ENCODE measurements around the gene TSPAN5. TPM values are rescaled to one million over a fixed set of nuclear protein-coding genes. Genes with fewer than 3 reads are reported as not detected.

TSPAN5 gene
- total and polyA plus RNA-seq, 7 experiments from 2014 or later = 3.3 to 31.6 (median 7.8) TPM

GRCh38 chr4:98502031-98502430 lies 156.4 kb downstream of the TSPAN5 start:
- POLR2A ChIA-PET = no interaction called here
- Mint-ChIP-seq H3K27me3 (no peaks in the 10 kb centered on the region), H3K27ac (peak overlapping the region in 1 of 9 donors; percentile 12), H3K4me1 (peaks cover 0 to 26% (median 7%) of the 10 kb centered on the region in 7 donors), H3K4me3 (no peak overlapping the region), H3K36me3 (peaks cover 10 to 47% (median 25%) of the 10 kb centered on the region in 5 donors), H3K9me3 (peaks cover 0 to 2% (median 0%) of the 10 kb centered on the region in 11 donors)
- Histone ChIP-seq H3K27ac (ENCODE audit: low read depth, low read length) (no peak overlapping the region), H3K9me3 (ENCODE audit: control insufficient read depth in 2 of 3, low read length in 3 of 3) (no peaks in the 10 kb centered on the region), H3K4me1 (ENCODE audit: control insufficient read depth in 2 of 2, insufficient read depth in 2 of 2, low read length in 2 of 2) (no peaks in the 10 kb centered on the region), H3K36me3 (ENCODE audit: control insufficient read depth in 2 of 3, insufficient read depth in 3 of 3, low read length in 3 of 3) (peaks cover 0 to 3% (median 0%) of the 10 kb centered on the region in 3 experiments), H3K4me3 (ENCODE audit: low read length) (no peak overlapping the region), H3K27me3 (ENCODE audit: control insufficient read depth in 2 of 2, insufficient read depth in 2 of 2, low read length in 2 of 2) (no peaks in the 10 kb centered on the region)
- no peak for DNase-seq
- intact Hi-C loops (cut with micrococcal nuclease) = no loop called here
- CTCF ChIA-PET = no interaction called here
- no peak for ATAC-seq

- H3K27ac ChIP-seq (ENCODE audit: low read depth, low read length) = no peak overlapping the region
- POLR2A ChIA-PET = interaction anchor here (0.6 kb wide), 1 partner anchor 1382 kb away, joined by 3 read pairs; no protein-coding TSS in a partner anchor
- Mint-ChIP-seq H3K4me3 (no peak overlapping the region), H3K4me1 (peaks cover 0 to 26% (median 7%) of the 10 kb centered on the region in 7 donors), H3K27me3 (no peaks in the 10 kb centered on the region), H3K27ac (peak overlapping the region in 2 of 9 donors; percentile 12 to 28), H3K9me3 (peaks cover 0 to 2% (median 0%) of the 10 kb centered on the region in 11 donors), H3K36me3 (peaks cover 10 to 47% (median 25%) of the 10 kb centered on the region in 5 donors)
- no peak for DNase-seq
- H3K4me3 ChIP-seq (ENCODE audit: low read length) = no peak overlapping the region
- no peak for ATAC-seq
- no peaks in the 10 kb centered on the region for H3K27me3 ChIP-seq (ENCODE audit: control insufficient read depth in 2 of 2, insufficient read depth in 2 of 2, low read length in 2 of 2)
- peaks cover 0 to 3% (median 0%) of the 10 kb centered on the region in 3 experiments for H3K36me3 ChIP-seq (ENCODE audit: control insufficient read depth in 2 of 3, insufficient read depth in 3 of 3, low read length in 3 of 3)
- no peaks in the 10 kb centered on the region for H3K9me3 ChIP-seq (ENCODE audit: control insufficient read depth in 2 of 3, low read length in 3 of 3)
- CTCF ChIA-PET = no interaction called here
- no peaks in the 10 kb centered on the region for H3K4me1 ChIP-seq (ENCODE audit: control insufficient read depth in 2 of 2, insufficient read depth in 2 of 2, low read length in 2 of 2)
- intact Hi-C loops (cut with micrococcal nuclease) = no loop called here
Measured at GRCh38 chr4:98501383-98501782, 157.0 kb downstream of the TSPAN5 start.

- POLR2A ChIA-PET = no interaction called here
- no peaks in the 10 kb centered on the region for H3K27me3 Mint-ChIP-seq
- DNase-seq = no peak
Measured at GRCh38 chr4:98498774-98499173, 159.6 kb downstream of the TSPAN5 start.

DNA sequence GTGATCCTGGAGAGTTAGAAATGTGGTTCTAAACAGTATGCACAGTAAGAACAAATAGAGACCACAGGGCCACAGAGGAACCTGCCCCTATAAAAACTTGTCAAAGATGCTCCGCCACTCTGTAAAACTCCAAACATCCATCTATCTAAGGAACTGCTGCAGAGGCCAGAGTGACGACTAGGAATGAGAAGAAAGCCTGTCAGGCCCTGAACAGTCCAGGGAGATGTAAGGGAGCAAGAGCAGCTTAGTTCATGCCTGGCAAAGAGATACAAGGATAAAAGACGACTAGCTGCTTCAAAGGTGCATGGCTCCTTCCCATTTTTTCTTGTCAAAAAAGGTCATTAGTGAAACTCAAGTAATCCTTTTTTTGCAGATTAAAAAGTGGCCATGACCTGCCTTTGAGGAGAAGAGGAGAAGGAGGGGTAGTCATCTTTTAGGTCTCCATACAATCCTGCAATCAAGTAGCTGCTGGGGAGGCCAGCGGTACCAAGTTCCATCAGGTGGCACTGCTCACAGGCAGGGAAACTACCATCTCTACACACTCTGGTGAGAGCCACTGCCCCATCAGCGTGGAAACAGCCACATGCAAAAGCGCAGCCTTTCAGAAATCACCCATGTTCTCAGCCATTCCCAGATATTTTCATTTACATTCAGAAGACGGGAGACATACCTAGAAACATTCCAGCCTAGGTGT lies 162.1 kb downstream of the TSPAN5 start:
- H3K4me3 ChIP-seq (ENCODE audit: low read length) = no peak overlapping the region
- peaks cover 0 to 3% (median 0%) of the 10 kb centered on the region in 3 experiments for H3K36me3 ChIP-seq (ENCODE audit: control insufficient read depth in 2 of 3, insufficient read depth in 3 of 3, low read length in 3 of 3)
- no peak for DNase-seq
- ATAC-seq = no peak
- H3K9me3 Mint-ChIP-seq = no peaks in the 10 kb centered on the region
- H3K36me3 Mint-ChIP-seq = peaks cover 2 to 13% (median 3%) of the 10 kb centered on the region in 5 donors
- no peaks in the 10 kb centered on the region for H3K9me3 ChIP-seq (ENCODE audit: control insufficient read depth in 2 of 3, low read length in 3 of 3)
- POLR2A ChIA-PET = no interaction called here
- no peak overlapping the region for H3K27ac ChIP-seq (ENCODE audit: low read depth, low read length)
- peak overlapping the region in 1 of 9 donors; percentile 3 for H3K27ac Mint-ChIP-seq
- H3K4me1 Mint-ChIP-seq = peaks cover 0 to 34% (median 6%) of the 10 kb centered on the region in 7 donors
- H3K27me3 Mint-ChIP-seq = no peaks in the 10 kb centered on the region
- intact Hi-C loops (cut with micrococcal nuclease) = no loop called here
- CTCF ChIA-PET = no interaction called here
- H3K4me1 ChIP-seq (ENCODE audit: control insufficient read depth in 2 of 2, insufficient read depth in 2 of 2, low read length in 2 of 2) = no peaks in the 10 kb centered on the region
- H3K4me3 Mint-ChIP-seq = no peak overlapping the region
- H3K27me3 ChIP-seq (ENCODE audit: control insufficient read depth in 2 of 2, insufficient read depth in 2 of 2, low read length in 2 of 2) = no peaks in the 10 kb centered on the region

More at GRCh38 chr4:98498774-98499173, 159.6 kb downstream of the TSPAN5 start:
- no peak overlapping the region for H3K4me3 Mint-ChIP-seq
- no peak for ATAC-seq
- Histone ChIP-seq H3K36me3 (ENCODE audit: control insufficient read depth in 2 of 3, insufficient read depth in 3 of 3, low read length in 3 of 3) (peaks cover 0 to 3% (median 0%) of the 10 kb centered on the region in 3 experiments), H3K4me3 (ENCODE audit: low read length) (no peak overlapping the region), H3K4me1 (ENCODE audit: control insufficient read depth in 2 of 2, insufficient read depth in 2 of 2, low read length in 2 of 2) (no peaks in the 10 kb centered on the region), H3K9me3 (ENCODE audit: control insufficient read depth in 2 of 3, low read length in 3 of 3) (no peaks in the 10 kb centered on the region), H3K27me3 (ENCODE audit: control insufficient read depth in 2 of 2, insufficient read depth in 2 of 2, low read length in 2 of 2) (no peaks in the 10 kb centered on the region), H3K27ac (ENCODE audit: low read depth, low read length) (no peak overlapping the region)
- CTCF ChIA-PET = no interaction called here
- intact Hi-C loops (cut with micrococcal nuclease) = no loop called here
- no peak overlapping the region for H3K27ac Mint-ChIP-seq
- peaks cover 0 to 27% (median 8%) of the 10 kb centered on the region in 7 donors for H3K4me1 Mint-ChIP-seq
- H3K36me3 Mint-ChIP-seq = peaks cover 10 to 29% (median 18%) of the 10 kb centered on the region in 5 donors
- no peaks in the 10 kb centered on the region for H3K9me3 Mint-ChIP-seq

- no peaks in the 10 kb centered on the region for H3K4me1 ChIP-seq (ENCODE audit: control insufficient read depth in 2 of 2, insufficient read depth in 2 of 2, low read length in 2 of 2)
- H3K4me1 Mint-ChIP-seq = peaks cover 0 to 43% (median 9%) of the 10 kb centered on the region in 7 donors
- H3K27ac ChIP-seq (ENCODE audit: low read depth, low read length) = no peak overlapping the region
- H3K36me3 ChIP-seq (ENCODE audit: control insufficient read depth in 2 of 3, insufficient read depth in 3 of 3, low read length in 3 of 3) = no peaks in the 10 kb centered on the region
- no peaks in the 10 kb centered on the region for H3K9me3 Mint-ChIP-seq
- ChIA-PET CTCF (no interaction called here), POLR2A (no interaction called here)
- intact Hi-C loops (cut with micrococcal nuclease) = no loop called here
- H3K36me3 Mint-ChIP-seq = peaks cover 0 to 21% (median 0%) of the 10 kb centered on the region in 5 donors
- ATAC-seq = no peak
- H3K27me3 Mint-ChIP-seq = no peaks in the 10 kb centered on the region
- no peak overlapping the region for H3K4me3 Mint-ChIP-seq
- H3K4me3 ChIP-seq (ENCODE audit: low read length) = no peak overlapping the region
- H3K27me3 ChIP-seq (ENCODE audit: control insufficient read depth in 2 of 2, insufficient read depth in 2 of 2, low read length in 2 of 2) = no peaks in the 10 kb centered on the region
- no peaks in the 10 kb centered on the region for H3K9me3 ChIP-seq (ENCODE audit: control insufficient read depth in 2 of 3, low read length in 3 of 3)
- DNase-seq = no peak
- no peak overlapping the region for H3K27ac Mint-ChIP-seq
Measured at GRCh38 chr4:98493296-98493695, 165.1 kb downstream of the TSPAN5 start.

DNA sequence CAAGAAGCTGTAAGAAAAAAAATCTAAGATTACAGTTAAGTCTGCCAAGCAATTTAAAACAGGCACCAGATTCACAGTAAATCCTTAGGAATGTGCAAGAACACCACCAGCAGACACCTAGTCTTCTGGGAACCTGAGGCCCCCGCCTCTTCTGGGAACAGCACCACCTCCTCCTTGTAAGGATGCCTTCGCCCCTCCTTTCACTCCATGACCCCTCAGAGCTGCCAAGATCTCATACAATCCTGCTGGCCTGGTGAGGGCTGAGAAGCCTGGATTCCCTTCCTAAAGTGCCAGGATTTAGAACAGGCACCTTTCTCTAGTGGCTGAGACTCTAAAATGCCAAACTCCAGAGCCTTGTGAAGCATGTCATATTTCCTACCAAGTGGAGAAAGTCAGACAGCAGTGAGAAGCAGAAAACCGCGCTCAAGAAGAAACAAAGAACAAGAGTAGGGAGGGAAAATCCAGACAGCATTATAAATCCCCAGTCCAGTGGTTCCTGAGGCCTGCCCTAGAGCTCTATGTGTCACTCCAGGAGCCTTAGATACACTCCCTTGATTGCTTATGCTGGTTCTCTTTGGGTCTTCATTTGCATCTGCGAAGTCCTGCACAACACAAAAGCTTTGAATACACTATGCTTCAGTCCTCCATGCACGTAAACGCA lies 166.4 kb downstream of the TSPAN5 start:
- Histone ChIP-seq H3K27ac (ENCODE audit: low read depth, low read length) (no peak overlapping the region), H3K4me1 (ENCODE audit: control insufficient read depth in 2 of 2, insufficient read depth in 2 of 2, low read length in 2 of 2) (no peaks in the 10 kb centered on the region), H3K9me3 (ENCODE audit: control insufficient read depth in 2 of 3, low read length in 3 of 3) (no peaks in the 10 kb centered on the region), H3K4me3 (ENCODE audit: low read length) (no peak overlapping the region), H3K27me3 (ENCODE audit: control insufficient read depth in 2 of 2, insufficient read depth in 2 of 2, low read length in 2 of 2) (no peaks in the 10 kb centered on the region), H3K36me3 (ENCODE audit: control insufficient read depth in 2 of 3, insufficient read depth in 3 of 3, low read length in 3 of 3) (no peaks in the 10 kb centered on the region)
- intact Hi-C loops (cut with micrococcal nuclease) = no loop called here
- peaks cover 0 to 46% (median 16%) of the 10 kb centered on the region in 7 donors for H3K4me1 Mint-ChIP-seq
- no peak for DNase-seq
- CTCF ChIA-PET = no interaction called here
- H3K4me3 Mint-ChIP-seq = no peak overlapping the region
- no peaks in the 10 kb centered on the region for H3K27me3 Mint-ChIP-seq
- no peak for ATAC-seq
- H3K36me3 Mint-ChIP-seq = peaks cover 0 to 25% (median 0%) of the 10 kb centered on the region in 5 donors
- H3K27ac Mint-ChIP-seq = peak overlapping the region in 1 of 9 donors; percentile 14
- POLR2A ChIA-PET = no interaction called here
- H3K9me3 Mint-ChIP-seq = no peaks in the 10 kb centered on the region
